Measurements from ENCODE around the gene EFCAB5. TPM values are rescaled to one million over a fixed set of nuclear protein-coding genes. Genes with fewer than 3 reads are reported as not detected.
A peak's percentile ranks its signal among the peaks of the same experiment; 100 is the strongest.
"Not testable (repeated sequence)": the region's sequence is repeated elsewhere in the genome, so short reads cannot be mapped to it uniquely, and the experiment has no call there.

EFCAB5 gene
- total and polyA plus RNA-seq, 2 experiments from 2014 or later = 0.68 TPM; not detected in 1

GRCh38 chr17:30117675-30118081, 176.2 kb downstream of the EFCAB5 start (continued):
- TF ChIP-seq, protein P1, sequence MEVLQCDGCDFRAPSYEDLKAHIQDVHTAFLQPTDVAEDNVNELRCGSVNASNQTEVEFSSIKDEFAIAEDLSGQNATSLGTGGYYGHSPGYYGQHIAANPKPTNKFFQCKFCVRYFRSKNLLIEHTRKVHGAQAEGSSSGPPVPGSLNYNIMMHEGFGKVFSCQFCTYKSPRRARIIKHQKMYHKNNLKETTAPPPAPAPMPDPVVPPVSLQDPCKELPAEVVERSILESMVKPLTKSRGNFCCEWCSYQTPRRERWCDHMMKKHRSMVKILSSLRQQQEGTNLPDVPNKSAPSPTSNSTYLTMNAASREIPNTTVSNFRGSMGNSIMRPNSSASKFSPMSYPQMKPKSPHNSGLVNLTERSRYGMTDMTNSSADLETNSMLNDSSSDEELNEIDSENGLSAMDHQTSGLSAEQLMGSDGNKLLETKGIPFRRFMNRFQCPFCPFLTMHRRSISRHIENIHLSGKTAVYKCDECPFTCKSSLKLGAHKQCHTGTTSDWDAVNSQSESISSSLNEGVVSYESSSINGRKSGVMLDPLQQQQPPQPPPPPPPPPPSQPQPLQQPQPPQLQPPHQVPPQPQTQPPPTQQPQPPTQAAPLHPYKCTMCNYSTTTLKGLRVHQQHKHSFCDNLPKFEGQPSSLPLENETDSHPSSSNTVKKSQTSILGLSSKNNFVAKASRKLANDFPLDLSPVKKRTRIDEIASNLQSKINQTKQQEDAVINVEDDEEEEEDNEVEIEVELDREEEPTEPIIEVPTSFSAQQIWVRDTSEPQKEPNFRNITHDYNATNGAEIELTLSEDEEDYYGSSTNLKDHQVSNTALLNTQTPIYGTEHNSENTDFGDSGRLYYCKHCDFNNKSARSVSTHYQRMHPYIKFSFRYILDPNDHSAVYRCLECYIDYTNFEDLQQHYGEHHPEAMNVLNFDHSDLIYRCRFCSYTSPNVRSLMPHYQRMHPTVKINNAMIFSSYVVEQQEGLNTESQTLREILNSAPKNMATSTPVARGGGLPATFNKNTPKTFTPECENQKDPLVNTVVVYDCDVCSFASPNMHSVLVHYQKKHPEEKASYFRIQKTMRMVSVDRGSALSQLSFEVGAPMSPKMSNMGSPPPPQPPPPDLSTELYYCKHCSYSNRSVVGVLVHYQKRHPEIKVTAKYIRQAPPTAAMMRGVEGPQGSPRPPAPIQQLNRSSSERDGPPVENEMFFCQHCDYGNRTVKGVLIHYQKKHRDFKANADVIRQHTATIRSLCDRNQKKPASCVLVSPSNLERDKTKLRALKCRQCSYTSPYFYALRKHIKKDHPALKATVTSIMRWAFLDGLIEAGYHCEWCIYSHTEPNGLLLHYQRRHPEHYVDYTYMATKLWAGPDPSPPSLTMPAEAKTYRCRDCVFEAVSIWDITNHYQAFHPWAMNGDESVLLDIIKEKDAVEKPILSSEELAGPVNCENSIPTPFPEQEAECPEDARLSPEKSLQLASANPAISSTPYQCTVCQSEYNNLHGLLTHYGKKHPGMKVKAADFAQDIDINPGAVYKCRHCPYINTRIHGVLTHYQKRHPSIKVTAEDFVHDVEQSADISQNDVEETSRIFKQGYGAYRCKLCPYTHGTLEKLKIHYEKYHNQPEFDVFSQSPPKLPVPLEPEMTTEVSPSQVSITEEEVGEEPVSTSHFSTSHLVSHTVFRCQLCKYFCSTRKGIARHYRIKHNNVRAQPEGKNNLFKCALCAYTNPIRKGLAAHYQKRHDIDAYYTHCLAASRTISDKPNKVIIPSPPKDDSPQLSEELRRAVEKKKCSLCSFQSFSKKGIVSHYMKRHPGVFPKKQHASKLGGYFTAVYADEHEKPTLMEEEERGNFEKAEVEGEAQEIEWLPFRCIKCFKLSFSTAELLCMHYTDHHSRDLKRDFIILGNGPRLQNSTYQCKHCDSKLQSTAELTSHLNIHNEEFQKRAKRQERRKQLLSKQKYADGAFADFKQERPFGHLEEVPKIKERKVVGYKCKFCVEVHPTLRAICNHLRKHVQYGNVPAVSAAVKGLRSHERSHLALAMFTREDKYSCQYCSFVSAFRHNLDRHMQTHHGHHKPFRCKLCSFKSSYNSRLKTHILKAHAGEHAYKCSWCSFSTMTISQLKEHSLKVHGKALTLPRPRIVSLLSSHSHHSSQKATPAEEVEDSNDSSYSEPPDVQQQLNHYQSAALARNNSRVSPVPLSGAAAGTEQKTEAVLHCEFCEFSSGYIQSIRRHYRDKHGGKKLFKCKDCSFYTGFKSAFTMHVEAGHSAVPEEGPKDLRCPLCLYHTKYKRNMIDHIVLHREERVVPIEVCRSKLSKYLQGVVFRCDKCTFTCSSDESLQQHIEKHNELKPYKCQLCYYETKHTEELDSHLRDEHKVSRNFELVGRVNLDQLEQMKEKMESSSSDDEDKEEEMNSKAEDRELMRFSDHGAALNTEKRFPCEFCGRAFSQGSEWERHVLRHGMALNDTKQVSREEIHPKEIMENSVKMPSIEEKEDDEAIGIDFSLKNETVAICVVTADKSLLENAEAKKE (CRISPR knock-in tag; IDR thresholded peaks at IDR 0.05) = no peak
- no peak for TF ChIP-seq EZH2 (IDR thresholded peaks at IDR 0.05; ENCODE audit: low read depth, unreplicated experiment)
- TF ChIP-seq, protein P2, sequence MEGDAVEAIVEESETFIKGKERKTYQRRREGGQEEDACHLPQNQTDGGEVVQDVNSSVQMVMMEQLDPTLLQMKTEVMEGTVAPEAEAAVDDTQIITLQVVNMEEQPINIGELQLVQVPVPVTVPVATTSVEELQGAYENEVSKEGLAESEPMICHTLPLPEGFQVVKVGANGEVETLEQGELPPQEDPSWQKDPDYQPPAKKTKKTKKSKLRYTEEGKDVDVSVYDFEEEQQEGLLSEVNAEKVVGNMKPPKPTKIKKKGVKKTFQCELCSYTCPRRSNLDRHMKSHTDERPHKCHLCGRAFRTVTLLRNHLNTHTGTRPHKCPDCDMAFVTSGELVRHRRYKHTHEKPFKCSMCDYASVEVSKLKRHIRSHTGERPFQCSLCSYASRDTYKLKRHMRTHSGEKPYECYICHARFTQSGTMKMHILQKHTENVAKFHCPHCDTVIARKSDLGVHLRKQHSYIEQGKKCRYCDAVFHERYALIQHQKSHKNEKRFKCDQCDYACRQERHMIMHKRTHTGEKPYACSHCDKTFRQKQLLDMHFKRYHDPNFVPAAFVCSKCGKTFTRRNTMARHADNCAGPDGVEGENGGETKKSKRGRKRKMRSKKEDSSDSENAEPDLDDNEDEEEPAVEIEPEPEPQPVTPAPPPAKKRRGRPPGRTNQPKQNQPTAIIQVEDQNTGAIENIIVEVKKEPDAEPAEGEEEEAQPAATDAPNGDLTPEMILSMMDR (conservative IDR thresholded peaks at IDR 0.05; ENCODE audit: low read depth in 2 of 2) = no peak
- no peak for TF ChIP-seq CREB1 (CRISPR knock-in tag; IDR thresholded peaks at IDR 0.05; ENCODE audit: low read depth)
- no peak for TF ChIP-seq EZH2phosphoT487 (IDR thresholded peaks at IDR 0.05; ENCODE audit: unreplicated experiment)
- no peak for TF ChIP-seq NANOG (IDR thresholded peaks at IDR 0.05; ENCODE audit: borderline replicate concordance)
- TF ChIP-seq, protein P3, sequence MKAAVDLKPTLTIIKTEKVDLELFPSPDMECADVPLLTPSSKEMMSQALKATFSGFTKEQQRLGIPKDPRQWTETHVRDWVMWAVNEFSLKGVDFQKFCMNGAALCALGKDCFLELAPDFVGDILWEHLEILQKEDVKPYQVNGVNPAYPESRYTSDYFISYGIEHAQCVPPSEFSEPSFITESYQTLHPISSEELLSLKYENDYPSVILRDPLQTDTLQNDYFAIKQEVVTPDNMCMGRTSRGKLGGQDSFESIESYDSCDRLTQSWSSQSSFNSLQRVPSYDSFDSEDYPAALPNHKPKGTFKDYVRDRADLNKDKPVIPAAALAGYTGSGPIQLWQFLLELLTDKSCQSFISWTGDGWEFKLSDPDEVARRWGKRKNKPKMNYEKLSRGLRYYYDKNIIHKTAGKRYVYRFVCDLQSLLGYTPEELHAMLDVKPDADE (IDR thresholded peaks at IDR 0.05) = no peak
- no peak for TF ChIP-seq REST (IDR thresholded peaks at IDR 0.05; ENCODE audit: unreplicated experiment)

GRCh38 chr17:30118635-30119034, 177.2 kb downstream of the EFCAB5 start:
- H3K4me3 Mint-ChIP-seq = peak overlapping the region; percentile 92; the same call in 2 of the 3 replicates
- not testable (repeated sequence) for DNase-seq (ENCODE audit: low spot score); H4K20me1 ChIP-seq (replicated peaks; ENCODE audit: insufficient read depth); H3K9me3 Mint-ChIP-seq; H3K4me1 Mint-ChIP-seq; H3K4me1 ChIP-seq (ENCODE audit: insufficient read depth); H2AFZ ChIP-seq; H3K36me3 ChIP-seq (ENCODE audit: insufficient read depth); H3K4me3 ChIP-seq; H3K4me2 ChIP-seq; H3K27ac ChIP-seq (ENCODE audit: low read depth); H3K27me3 Mint-ChIP-seq (ENCODE audit: insufficient read depth, low read depth, poor library complexity); H3K27ac Mint-ChIP-seq; H3F3A ChIP-seq (replicated peaks; ENCODE audit: low read depth); H3K27me3 ChIP-seq (ENCODE audit: insufficient read depth); ATAC-seq; H3K9me2 ChIP-seq (ENCODE audit: insufficient read depth)
- peaks cover 38% of the 10 kb centered on the region for H3K36me3 Mint-ChIP-seq (ENCODE audit: low read depth)
- H3K79me2 ChIP-seq (replicated peaks; ENCODE audit: insufficient read depth) = peaks cover 64% of the 10 kb centered on the region

All from GM23338 (cell line).